Peyer's patch (tissue), 4 donors: Measurements from ENCODE around the gene RAPH1.

Source experiments
- POLR2A ChIP-seq, 2 donors: fragments of 450-650 bp; IDR thresholded peaks; one replicate each; pipeline ENCODE4 v1.5.1; 2017; ENCODE audit warnings: antibody characterized with exemption in 2 of 2, mild to moderate bottlenecking in 2 of 2, moderate library complexity in 2 of 2
- TF ChIP-seq, protein P1 (sequence below), 6 experiments: fragments of 450-650 bp in 4 of 6; fragments of 200-600 bp in 2 of 6; sonication (generic) in 1 of 6; IDR thresholded peaks; one replicate each; pipeline ENCODE4 v1.5.1; 2017 to 2019; ENCODE audit warnings: antibody characterized with exemption in 6 of 6, mild to moderate bottlenecking in 3 of 6, moderate library complexity in 1 of 6

DNA sequence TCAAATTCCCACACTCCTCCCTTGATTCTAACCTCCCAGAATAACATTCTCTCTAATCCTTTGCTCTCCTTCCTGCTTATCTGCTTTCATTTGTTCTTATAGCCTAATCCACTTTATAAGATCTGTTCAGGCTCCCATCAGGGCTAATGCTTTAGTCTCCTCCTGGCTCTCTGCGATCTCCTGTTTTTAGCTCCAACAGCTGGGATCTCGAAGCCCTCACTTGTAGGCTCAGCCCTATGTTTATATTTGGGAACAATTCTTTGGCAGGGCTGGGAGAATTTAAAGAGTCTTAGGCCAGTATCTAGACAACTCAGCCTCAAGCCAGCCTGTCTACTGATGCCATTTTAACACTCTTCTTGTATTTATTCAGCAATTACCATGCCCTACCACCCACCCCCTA, 27.2 kb upstream of the RAPH1 start:
- TF ChIP-seq, protein P1, sequence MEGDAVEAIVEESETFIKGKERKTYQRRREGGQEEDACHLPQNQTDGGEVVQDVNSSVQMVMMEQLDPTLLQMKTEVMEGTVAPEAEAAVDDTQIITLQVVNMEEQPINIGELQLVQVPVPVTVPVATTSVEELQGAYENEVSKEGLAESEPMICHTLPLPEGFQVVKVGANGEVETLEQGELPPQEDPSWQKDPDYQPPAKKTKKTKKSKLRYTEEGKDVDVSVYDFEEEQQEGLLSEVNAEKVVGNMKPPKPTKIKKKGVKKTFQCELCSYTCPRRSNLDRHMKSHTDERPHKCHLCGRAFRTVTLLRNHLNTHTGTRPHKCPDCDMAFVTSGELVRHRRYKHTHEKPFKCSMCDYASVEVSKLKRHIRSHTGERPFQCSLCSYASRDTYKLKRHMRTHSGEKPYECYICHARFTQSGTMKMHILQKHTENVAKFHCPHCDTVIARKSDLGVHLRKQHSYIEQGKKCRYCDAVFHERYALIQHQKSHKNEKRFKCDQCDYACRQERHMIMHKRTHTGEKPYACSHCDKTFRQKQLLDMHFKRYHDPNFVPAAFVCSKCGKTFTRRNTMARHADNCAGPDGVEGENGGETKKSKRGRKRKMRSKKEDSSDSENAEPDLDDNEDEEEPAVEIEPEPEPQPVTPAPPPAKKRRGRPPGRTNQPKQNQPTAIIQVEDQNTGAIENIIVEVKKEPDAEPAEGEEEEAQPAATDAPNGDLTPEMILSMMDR (IDR thresholded peaks at IDR 0.05): no peak
- TF ChIP-seq POLR2A (IDR thresholded peaks at IDR 0.05): no peak
